ENCODE results near the gene CMIP.

Gene CMIP

GRCh38 chr16:81462683-81463082 lies 18.1 kb downstream of the CMIP start:
- no peak for DNase-seq (ENCODE audit: low read depth)

DNA sequence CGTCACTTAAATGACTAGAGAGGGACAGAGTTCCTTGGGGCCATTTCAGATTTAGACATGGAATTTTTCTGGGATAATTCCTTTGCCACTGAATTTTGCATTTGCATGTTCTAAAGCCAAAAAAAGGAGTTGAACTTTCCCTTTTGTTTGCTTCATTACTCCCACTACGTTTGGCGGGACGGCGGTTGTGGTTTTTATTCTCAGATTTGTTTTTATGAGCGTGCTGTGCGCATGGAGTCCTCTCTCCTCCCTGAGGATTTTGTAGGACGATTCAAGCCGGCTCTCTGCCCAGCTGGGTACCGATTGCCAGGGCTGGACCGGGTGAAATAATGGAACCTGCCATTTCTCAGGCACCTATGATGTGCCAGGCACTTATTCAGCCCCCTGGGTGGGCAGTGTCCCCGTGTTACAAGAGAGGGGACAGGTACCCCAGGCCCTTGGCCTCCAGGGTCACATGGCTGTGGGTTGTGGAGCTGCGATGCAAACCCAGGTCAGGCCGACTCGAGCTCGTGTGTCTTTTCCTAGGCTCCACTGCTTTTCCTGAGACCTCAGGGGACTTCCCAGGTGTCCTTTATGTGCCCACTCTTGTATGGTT lies 18.8 kb downstream of the CMIP start:
- DNase-seq (ENCODE audit: low read depth), result no peak

DNA sequence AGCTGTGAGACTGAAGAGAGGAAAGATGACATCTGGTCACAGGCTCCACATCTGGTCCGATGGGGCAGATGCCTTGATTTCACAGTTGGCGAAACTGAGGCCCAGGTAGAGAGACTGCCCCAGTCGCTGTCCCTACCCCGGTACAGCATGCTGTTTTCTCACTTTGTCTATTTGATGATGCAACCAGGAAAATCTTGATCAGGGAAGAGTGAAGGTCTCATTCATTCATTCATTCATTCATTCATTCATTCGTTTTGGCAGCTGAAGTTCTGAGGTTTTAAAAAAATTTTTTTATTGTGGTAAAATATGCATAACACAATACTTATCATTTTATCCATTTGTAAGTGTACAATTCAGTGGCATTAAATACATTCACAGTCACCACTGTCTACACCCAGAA lies 19.7 kb downstream of the CMIP start:
- DNase-seq (ENCODE audit: low read depth), result no peak

GRCh38 chr16:81465375-81465943 lies 20.9 kb downstream of the CMIP start:
- no peak for DNase-seq (ENCODE audit: low read depth)

GRCh38 chr16:81466356-81466980 lies 21.9 kb downstream of the CMIP start:
- no peak for DNase-seq (ENCODE audit: low read depth)

DNA sequence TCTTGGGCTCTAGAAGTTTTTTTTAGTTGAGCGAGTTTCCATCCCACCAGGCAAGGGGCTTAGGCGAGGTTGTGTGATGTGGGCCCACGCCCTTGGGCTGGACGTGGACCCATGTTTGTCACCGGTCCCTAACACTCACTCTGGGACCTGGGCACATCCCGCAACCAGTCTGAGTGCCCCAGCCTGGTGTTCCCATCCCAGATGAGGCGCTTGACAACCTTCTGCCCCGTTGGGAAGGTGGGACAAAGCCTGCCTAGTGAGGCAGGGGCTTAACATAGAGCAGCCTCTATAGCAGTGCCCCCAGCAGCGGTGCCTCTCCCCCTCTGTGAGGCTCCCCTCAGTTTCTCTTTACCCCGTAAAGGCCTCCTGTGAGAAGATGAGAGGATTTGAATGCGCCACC lies 22.5 kb downstream of the CMIP start:
- DNase-seq (ENCODE audit: low read depth), result no peak

DNA sequence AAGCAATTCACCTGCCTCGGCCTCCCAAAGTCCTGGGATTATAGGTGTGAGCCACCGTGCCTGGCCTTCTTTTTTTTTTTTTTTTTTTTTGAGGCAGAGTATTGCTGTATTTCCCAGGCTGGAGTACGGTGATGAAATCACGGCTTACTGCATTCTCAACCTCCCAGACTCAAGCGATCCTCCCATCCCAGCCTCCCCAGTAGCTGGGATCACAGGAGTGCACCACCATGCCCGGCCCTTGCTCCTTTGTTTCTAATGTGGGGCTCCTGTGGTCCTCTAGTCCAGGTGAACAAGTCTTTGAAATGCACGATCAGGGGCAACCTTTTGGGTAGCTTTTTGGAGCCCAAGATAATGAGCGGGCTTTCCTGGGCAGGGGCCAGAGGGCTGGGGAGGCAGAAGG lies 23.2 kb downstream of the CMIP start:
- DNase-seq (ENCODE audit: low read depth), result no peak

DNA sequence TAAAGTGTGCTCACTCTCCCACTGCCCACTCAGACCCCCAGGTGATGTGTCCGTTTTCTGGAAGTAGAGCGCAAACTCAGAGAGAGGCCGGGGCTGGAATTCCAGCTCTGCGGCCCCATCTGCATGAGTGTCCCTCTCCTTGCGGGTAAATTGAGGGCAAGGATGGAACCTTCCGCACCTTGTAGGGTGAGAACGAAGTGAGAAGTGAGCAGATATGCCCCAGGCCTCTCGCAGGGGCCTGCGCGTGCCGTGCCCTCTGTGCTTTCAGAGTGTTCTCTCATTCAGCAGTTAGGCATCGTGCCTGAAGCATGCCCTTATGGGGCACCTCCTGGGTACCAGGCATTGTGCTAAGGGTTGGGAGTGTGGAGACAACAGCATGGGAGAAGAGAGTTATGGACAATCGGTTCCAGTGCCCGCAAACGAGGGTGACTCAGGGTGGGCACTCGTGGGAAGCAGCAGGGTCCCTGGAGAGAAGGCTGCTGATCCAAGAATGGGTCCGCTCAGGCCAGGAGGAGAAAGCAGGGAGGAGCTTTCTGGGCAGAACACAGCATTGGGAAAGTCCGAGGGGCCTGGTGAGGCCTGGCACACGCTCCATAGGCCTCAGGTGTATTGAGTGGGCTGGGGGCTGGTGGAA lies 23.8 kb downstream of the CMIP start:
- no peak for DNase-seq (ENCODE audit: low read depth)

DNA sequence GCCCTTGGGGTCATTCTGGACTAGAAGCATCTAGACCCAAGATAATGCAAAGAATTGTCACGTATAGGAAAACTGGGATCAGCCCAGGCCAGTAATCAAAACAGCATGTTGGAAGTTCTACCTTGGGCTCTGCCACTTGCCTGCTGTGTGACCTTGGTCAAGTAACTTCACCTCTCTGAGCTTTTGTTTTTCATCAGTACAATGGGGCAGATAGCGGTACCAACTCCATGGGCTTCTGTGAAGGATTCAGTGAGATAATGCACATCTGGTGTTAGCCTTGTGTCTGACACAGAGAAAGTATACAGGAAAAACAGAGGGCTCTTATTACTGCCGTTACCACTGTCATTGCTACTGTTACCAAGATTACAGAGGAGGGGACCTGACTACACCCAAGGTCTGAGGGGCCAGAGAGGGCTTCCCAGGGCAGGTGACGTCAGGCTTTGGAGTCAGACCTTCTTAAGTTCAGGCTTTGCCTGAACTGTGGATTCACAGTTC lies 24.6 kb downstream of the CMIP start:
- DNase-seq (ENCODE audit: low read depth), result no peak

DNA sequence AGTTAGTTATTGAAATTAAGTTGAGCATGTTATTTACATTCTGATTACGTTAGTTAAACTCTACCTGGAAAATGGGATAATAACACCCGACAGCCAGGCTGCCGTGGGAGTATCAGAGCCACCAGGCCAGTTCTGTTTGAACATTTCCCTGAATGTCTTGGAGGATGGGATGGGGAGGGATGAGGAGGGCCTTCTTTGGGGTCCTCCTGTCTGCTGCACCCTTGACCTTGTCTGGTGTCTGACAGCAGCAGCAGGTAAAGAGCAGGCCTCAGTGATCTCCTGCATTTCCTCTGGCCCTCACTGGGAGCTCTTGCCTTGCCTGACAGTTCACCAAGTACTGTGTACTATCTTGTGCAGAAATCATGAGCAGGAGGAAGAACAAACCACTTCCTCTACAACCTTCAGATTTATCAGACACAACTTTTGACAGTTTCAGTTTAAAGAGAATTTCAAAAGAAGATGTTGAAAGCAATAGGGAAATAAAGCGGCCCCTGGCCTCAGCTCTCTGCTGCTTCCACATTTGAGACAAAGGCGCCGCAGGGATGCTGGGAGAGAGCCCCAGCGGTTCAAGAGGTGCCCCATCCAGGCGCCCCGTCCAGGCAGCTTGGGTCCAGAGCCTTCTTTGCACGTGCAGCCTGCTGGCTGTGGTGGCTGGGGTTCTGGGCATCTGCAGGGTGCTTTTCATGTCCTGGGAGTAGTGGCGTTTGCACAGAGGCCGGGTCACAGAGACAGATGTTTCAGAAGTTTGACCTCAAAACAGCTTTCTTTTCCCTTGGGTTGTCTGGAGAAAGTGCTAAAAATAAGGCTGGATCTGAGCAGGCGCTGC lies 25.3 kb downstream of the CMIP start:
- no peak for DNase-seq (ENCODE audit: low read depth)

DNA sequence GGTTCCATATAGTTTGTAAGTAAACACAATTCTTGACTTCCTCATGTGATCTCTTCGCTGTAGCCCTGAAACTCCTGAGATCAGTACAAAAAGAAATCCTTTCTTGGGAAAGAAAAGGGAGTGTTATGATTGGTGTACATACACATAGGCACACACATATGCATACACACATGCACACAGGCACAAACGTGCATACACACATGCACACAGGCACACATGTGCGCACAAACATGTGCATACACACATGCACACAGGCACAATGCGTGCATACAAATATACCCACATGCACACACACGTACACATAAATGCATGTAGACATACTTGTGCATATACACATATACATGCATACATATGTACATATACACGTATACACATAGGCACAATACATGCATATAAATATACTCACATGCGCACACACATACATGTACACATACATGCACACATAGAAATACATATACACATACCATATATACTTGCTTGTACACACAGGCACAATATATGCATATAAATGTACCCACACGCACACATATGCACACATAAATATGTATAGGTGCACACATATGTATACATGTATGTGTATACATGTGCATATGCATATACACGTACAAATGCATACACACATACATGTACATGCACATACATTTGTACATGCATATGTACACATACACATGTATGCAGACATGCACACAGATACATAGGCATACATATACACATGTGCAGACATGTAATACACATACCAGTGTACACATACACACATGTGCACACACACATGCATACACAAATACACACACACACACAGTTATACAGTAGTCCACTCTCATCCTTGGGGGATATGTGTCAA lies 26.4 kb downstream of the CMIP start:
- DNase-seq (ENCODE audit: low read depth), result no peak

DNA sequence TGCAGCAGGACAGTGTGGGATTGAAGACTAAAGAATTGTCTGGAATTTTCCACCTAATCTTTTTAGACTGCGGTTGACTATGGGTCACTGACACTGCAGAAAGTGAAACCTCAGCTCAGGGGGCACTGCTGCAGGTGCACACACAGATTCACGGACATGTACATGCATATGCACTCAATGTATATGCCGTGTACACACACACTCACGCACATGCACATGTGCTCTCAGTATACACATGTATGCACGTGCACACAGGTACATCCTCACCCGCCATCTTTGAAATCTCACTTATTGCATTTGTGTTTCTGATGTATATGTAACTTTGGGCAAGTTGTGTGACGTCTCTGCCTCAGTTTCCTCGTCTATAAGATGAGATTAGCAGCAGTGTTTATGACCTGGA lies 27.3 kb downstream of the CMIP start:
- DNase-seq (ENCODE audit: low read depth), result no peak

GRCh38 chr16:81472391-81472790 lies 27.8 kb downstream of the CMIP start:
- DNase-seq (ENCODE audit: low read depth), result no peak

DNA sequence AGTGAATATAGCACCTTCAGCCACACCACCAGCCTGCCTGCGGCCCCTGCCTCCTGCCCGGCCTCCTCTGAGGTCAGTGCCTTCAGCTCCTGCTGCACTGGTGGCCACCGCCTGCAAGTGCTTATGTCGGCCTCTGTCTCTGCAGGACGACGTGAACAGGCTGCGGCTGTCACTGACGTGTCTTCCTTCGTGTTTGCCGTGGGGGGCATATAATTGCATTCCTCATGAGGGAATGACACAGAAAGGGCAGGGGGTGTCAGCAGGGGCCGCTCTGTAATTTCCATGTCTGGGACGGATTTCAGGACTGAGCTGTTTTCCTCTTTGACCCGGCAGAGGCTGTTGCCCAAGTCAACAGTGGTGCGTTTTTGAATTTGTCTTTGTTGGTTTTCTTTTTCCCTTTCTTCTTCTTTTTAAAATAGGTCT lies 28.5 kb downstream of the CMIP start:
- no peak for DNase-seq (ENCODE audit: low read depth)

- no peak for DNase-seq (ENCODE audit: low read depth)
Measured at GRCh38 chr16:81473558-81473957, 28.9 kb downstream of the CMIP start.

- DNase-seq (ENCODE audit: low read depth), result no peak
Measured at GRCh38 chr16:81473969-81474959, 29.7 kb downstream of the CMIP start.

DNA sequence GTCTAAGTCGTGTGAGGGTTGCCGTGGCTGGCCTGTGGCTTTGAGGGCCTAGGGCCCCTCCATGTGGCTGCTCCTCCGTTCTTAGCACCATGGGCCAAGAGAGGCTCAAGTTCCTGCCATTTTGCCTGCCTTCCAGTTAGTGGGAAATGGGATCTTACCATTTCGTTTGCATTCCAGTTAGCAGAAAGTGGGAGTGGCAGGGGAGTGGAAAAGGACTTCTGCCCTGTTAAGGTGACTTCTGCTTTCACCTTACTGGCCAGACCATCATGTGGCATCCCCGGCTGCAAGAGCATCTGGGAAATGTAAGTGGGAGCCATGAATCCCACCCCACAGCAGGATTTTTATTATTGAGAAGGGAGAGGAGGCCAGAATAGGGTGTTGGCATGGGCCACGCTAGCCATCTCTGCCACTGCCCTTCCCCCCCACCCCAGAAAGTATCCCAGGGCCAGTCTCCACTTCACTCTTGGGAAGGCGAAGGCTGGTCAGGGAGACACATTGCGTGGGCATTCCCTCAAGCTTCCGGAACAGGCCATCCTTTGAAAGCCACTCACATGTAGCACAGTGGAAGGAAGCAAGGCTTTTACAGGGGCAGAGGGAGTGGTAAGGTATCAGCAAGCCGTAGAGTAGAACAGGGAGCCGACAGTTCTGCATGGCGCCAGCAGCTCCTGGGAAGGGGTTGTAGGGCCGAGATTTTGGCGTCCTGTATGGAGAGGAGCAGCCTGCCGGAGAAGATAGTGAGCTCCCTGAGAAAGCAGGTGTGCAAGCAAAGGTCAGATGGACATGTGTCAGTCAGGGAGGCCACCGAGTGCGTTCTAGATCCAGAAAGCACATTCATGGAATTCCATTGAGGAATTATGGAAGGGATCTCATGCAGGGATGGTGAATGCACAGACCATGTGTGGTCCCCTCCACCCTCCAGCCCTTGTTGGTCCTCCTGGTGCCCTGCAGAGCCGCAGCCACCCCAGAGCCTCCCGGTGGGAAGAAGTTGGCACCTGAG lies 33.4 kb downstream of the CMIP start:
- no peak for DNase-seq (ENCODE audit: low read depth)

- no peak for DNase-seq (ENCODE audit: low read depth)
Measured at GRCh38 chr16:81478876-81479511, 34.4 kb downstream of the CMIP start.
